22Rv1 (cell line): ENCODE results near the gene TF.
"Not testable (repeated sequence)": the region's sequence is repeated elsewhere in the genome, so short reads cannot be mapped to it uniquely, and the experiment has no call there.

Experiments used
- H3K27ac ChIP-seq: fragments of 450-650 bp; 2 replicates; pipeline ENCODE4 v1.5.1; 2017
- ZFX ChIP-seq: fragments of 450-650 bp; IDR thresholded peaks from 2 replicates; pipeline ENCODE4 v1.6.1; 2017; ENCODE audit warnings: antibody characterized with exemption, borderline replicate concordance
- TF ChIP-seq, protein P1 (sequence below): fragments of 450-650 bp; IDR thresholded peaks from 2 replicates; pipeline ENCODE4 v1.5.1; 2017; ENCODE audit warnings: mild to moderate bottlenecking

TF gene

DNA sequence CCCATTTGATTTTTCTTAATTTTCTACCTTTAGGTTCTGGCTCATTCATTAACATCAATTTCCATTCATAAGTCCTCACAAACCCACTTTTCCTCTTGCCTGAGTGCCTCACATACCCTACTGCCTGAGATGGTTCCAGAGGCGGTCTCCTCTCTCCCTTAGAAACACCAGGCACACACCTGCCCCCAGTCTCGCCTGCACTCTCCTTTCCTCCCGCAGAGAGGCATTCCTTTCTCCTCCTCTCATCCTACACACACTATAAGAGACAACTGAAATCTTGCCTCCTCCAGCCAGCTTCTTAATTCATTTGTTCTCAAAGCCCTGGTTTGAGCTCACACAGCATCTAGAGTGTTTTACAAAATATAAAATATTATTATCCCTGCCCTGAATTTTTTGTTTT is 27.5 kb downstream of the TF start:
- no peak overlapping the region for H3K27ac ChIP-seq
- TF ChIP-seq, protein P1, sequence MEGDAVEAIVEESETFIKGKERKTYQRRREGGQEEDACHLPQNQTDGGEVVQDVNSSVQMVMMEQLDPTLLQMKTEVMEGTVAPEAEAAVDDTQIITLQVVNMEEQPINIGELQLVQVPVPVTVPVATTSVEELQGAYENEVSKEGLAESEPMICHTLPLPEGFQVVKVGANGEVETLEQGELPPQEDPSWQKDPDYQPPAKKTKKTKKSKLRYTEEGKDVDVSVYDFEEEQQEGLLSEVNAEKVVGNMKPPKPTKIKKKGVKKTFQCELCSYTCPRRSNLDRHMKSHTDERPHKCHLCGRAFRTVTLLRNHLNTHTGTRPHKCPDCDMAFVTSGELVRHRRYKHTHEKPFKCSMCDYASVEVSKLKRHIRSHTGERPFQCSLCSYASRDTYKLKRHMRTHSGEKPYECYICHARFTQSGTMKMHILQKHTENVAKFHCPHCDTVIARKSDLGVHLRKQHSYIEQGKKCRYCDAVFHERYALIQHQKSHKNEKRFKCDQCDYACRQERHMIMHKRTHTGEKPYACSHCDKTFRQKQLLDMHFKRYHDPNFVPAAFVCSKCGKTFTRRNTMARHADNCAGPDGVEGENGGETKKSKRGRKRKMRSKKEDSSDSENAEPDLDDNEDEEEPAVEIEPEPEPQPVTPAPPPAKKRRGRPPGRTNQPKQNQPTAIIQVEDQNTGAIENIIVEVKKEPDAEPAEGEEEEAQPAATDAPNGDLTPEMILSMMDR = no peak
- TF ChIP-seq ZFX = no peak

DNA sequence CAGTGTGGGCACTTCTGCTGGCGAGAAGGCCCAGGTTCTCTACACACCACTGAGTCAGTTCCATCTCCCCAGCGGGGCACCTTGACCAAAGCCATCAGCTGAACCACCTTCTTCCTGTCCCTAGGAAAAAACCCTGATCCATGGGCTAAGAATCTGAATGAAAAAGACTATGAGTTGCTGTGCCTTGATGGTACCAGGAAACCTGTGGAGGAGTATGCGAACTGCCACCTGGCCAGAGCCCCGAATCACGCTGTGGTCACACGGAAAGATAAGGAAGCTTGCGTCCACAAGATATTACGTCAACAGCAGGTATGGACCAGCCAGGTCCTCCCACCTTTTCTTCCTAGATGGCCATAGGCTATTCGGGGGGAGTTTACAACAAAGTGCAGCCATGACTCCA is 29.1 kb downstream of the TF start:
- TF ChIP-seq, protein P1 = no peak
- TF ChIP-seq ZFX = no peak
- no peak overlapping the region for H3K27ac ChIP-seq

DNA sequence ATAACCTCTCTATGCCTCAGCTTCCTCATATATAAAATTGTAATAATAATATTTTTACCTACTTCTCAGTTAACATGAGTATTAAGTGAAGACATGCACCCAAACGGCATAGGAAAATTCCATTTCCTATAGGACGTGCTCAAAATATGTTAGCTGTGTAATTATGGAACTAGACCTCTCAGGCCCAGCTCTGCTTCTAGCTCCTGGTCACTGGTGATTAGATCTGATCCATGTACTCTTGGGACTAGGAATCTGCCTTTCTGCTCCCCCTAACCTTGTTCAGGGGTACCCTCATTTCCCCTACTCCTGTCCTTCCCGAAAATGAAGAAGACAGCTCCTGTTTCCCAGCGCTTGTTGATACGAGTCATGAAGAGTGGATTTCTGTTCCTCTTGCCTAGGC is 29.6 kb downstream of the TF start:
- TF ChIP-seq, protein P1 = no peak
- TF ChIP-seq ZFX = no peak
- no peak overlapping the region for H3K27ac ChIP-seq

DNA sequence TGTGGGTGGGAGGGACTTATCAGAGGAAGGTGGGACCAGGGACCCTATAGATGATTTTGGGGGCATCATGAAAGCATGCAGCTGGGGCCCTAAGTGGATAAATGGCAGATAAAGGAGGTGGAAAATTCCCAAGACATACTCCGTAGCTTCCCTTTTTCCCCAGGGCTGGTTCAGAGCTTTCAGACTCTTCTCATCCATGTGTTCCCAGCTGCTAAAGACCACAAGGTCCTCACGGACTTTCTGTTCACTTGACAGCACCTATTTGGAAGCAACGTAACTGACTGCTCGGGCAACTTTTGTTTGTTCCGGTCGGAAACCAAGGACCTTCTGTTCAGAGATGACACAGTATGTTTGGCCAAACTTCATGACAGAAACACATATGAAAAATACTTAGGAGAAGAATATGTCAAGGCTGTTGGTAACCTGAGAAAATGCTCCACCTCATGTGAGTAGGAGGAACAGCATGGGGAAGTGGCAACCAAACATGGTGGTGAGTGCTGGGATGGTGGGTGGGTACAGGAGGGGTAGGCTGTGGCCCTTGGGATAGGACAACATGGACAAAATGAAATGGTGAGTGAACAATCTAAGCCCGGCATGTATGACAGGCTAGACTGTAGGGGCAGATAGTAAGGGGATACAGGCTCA is 30.7 kb downstream of the TF start:
- H3K27ac ChIP-seq = no peak overlapping the region
- no peak for TF ChIP-seq ZFX
- TF ChIP-seq, protein P1 = no peak

DNA sequence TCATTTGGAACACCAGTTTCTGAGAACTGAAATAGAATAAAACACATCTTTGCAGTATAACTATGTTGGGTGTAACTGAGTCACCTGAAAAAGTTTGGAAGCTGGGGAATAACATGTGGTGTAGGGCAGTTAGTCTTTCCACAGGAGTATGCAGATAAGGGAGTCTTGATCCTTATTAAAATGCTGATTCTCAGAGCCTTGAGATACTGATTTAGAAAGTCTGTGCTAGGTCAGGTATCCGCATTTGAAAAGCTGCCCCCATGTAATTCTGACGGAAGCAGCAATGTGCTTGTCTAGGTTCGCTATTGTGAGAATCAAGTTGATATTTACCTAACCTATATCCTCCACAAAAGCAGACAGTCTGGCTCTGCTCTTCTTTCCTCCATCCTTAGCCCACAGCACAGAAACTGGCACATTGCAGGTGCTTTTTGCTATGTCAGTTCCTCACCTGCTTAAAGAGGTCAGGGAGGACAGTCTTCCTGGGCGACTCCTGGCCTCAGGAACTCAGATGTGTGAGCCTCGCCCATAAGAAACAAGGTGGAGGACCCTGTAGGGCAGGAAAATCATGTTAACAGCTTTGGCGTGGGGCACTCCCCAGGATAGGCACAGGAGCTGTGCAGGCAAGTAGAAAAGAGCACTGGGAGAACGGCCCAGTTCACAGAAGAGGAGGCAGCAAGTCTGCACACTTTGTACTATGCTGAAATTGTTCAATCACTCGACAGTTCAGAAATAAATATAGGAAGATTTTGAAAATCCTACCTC is 31.8 kb downstream of the TF start:
- TF ChIP-seq, protein P1 = no peak
- no peak for TF ChIP-seq ZFX
- no peak overlapping the region for H3K27ac ChIP-seq

DNA sequence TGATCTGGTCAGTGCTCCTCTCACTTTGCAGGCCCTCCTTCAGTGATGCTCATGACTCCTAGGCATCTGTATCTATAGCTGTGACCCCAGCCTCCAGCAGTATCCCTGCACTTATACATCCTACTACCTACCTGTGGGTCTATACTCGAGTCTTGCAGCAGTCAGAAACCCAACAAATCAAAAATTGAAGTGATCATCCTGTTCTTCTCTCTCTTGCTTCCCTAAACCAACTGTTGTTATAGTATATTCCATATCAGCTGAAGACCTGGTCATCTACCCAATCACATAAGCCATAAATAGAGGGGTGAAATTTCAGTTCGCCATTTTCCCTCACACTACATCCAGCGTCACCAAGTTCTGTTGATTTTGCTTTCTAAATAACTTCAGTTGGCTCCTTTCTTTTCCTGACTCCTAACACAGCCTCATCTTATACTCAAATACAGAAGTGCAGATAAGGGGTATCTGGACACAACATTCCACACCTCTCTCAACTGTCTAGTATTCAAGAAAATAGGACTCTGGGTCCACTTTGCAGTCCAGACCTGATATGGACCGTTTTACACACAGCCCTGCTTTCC is 33.5 kb downstream of the TF start:
- no peak overlapping the region for H3K27ac ChIP-seq
- TF ChIP-seq, protein P1 = no peak
- no peak for TF ChIP-seq ZFX

DNA sequence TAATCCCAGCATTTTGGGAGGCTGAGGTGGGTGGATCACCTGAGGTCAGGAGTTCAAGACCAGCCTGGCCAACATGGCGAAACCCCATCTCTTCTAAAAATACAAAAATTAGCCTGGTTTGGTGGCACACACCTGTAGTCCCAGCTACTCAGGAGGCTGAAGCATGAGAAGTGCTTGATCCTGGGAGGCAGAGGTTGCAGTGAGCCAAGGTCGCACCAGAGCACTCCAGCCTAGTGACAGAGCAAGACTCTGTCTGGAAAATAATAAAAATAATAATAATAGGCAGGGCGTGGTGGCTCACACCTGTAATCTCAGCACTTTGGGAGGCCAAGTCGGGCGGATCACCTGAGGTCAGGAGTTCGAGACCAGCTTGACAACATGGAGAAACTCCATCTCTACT is 34.6 kb downstream of the TF start:
- not testable (repeated sequence) for H3K27ac ChIP-seq
